GM18508 (cell line): Measurements from ENCODE around the gene TRRAP.

ENCODE experiments used
- ATAC-seq: cut with Tn5 transposase; IDR thresholded peaks from one replicate; pipeline ENCODE4 v1.9.1; 2021; ENCODE audit warnings: moderate number of reproducible peaks; ENCODE audit not compliant: insufficient read depth, unreplicated experiment

TRRAP gene

GRCh38 chr7:98887038-98887437 lies 8.7 kb downstream of the TRRAP start:
- no peak for ATAC-seq

GRCh38 chr7:98892609-98893008 lies 14.3 kb downstream of the TRRAP start:
- ATAC-seq: no peak

GRCh38 chr7:98899816-98900215 lies 21.5 kb downstream of the TRRAP start:
- ATAC-seq: no peak

GRCh38 chr7:98900815-98901214 lies 22.5 kb downstream of the TRRAP start:
- no peak for ATAC-seq

- no peak for ATAC-seq
Measured at GRCh38 chr7:98902523-98902922, 24.2 kb downstream of the TRRAP start.

- no peak for ATAC-seq
Measured at GRCh38 chr7:98903246-98903645, 24.9 kb downstream of the TRRAP start.

- ATAC-seq: no peak
Measured at GRCh38 chr7:98907570-98907969, 29.2 kb downstream of the TRRAP start.

- ATAC-seq: no peak
Measured at GRCh38 chr7:98908585-98908984, 30.3 kb downstream of the TRRAP start.

GRCh38 chr7:98909487-98909886 lies 31.2 kb downstream of the TRRAP start:
- ATAC-seq: no peak

GRCh38 chr7:98910427-98910826 lies 32.1 kb downstream of the TRRAP start:
- no peak for ATAC-seq

GRCh38 chr7:98911916-98912315 lies 33.6 kb downstream of the TRRAP start:
- no peak for ATAC-seq

- ATAC-seq: no peak
Measured at GRCh38 chr7:98913026-98913425, 34.7 kb downstream of the TRRAP start.

GRCh38 chr7:98913612-98914011 lies 35.3 kb downstream of the TRRAP start:
- ATAC-seq: no peak

- ATAC-seq: no peak
Measured at GRCh38 chr7:98917331-98917730, 39.0 kb downstream of the TRRAP start.

GRCh38 chr7:98921608-98922372 lies 43.5 kb downstream of the TRRAP start:
- ATAC-seq: no peak

- ATAC-seq: no peak
Measured at GRCh38 chr7:98922392-98923187, 44.3 kb downstream of the TRRAP start.

- ATAC-seq: no peak
Measured at GRCh38 chr7:98923512-98923911, 45.2 kb downstream of the TRRAP start.

- no peak for ATAC-seq
Measured at GRCh38 chr7:98927125-98927524, 48.8 kb downstream of the TRRAP start.

GRCh38 chr7:98930464-98930863 lies 52.1 kb downstream of the TRRAP start:
- peak; percentile 14 for ATAC-seq

- peak; percentile 71 for ATAC-seq
Measured at GRCh38 chr7:98930921-98931320, 52.6 kb downstream of the TRRAP start.

- no peak for ATAC-seq
Measured at GRCh38 chr7:98933321-98933720, 55.0 kb downstream of the TRRAP start.

GRCh38 chr7:98934267-98934666 lies 55.9 kb downstream of the TRRAP start:
- ATAC-seq: no peak
